Esophagus muscularis mucosa (tissue), 3 donors: ENCODE results near the gene DNLZ.

Experiments
- CTCF ChIP-seq, 3 experiments: fragments of 200-600 bp in 2 of 3; fragments of 450-650 bp in 1 of 3; sonication (generic) in 2 of 3; IDR thresholded peaks; one replicate each; pipeline ENCODE4 v1.5.1; 2017 to 2019; ENCODE audit warnings: antibody characterized with exemption in 3 of 3, mild to moderate bottlenecking in 2 of 3, moderate library complexity in 1 of 3
- POLR2AphosphoS5 ChIP-seq, 2 donors: sonication (generic); formaldehyde crosslinking; IDR thresholded peaks; one replicate each; pipeline ENCODE4 v1.6.1; 2017; ENCODE audit warnings: antibody characterized with exemption in 2 of 2

DNA sequence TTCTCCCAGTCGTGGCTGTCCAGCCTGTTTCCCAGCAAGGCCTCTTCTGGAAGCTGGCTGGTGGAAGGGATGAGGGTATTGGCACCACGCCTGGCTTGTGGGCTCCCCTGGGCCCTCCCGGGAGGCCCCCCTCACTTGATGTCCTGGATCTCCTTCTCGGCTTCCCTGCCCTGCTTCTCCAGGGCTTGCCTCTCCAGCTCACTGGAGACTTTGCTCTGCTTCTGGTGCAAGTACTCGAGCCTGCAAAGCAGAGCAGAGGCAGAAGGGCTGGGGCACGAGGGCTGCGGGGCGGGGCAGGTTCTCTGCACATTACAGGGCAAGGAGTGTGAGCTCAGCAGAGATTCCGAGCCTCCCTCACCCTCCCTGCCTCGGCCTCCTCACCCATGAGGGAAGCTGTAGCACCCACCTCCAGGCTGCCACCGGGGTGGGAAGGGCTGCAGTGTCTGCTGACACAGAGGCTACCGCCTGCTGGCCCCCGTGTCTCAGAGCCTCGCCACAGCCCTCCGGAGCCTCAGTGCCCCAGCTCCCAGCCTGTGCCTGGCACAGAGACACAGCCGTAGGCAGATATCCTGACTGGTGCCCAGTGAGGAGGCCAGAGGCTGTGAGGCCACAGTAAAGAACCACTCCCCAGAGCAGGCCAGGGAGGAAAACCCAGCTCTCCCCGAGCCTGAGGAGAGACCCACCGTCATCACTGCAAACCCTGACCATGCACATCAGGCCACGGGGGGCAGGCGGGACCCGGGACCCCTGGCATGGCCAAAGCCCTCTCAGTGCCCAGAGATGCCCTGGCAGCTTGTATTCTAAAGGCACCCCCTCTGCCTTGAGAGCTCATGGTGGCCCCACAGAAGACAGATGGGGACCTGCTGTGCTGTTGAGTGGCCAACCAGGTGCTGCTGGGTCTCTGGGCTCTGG, 29.2 kb upstream of the DNLZ start:
- no peak for TF ChIP-seq POLR2AphosphoS5 (IDR thresholded peaks at IDR 0.05)
- TF ChIP-seq CTCF (IDR thresholded peaks at IDR 0.05) = no peak
